ENCODE results near the gene HLA-B. TPM values are rescaled to one million over a fixed set of nuclear protein-coding genes. Genes with fewer than 3 reads are reported as not detected.

HLA-B gene
- total RNA-seq, 1 experiment from 2014 or later, result 192 TPM

GRCh38 chr6:31358302-31358701 is 1.3 kb upstream of the HLA-B start:
- no peak for DNase-seq (ENCODE audit: low read depth, low spot score)
- in situ Hi-C loops (cut with HindIII; ENCODE audit: low pct_unique_long_range_greater_than_20kb, low sequenced_read_pairs), result no loop called here

DNA sequence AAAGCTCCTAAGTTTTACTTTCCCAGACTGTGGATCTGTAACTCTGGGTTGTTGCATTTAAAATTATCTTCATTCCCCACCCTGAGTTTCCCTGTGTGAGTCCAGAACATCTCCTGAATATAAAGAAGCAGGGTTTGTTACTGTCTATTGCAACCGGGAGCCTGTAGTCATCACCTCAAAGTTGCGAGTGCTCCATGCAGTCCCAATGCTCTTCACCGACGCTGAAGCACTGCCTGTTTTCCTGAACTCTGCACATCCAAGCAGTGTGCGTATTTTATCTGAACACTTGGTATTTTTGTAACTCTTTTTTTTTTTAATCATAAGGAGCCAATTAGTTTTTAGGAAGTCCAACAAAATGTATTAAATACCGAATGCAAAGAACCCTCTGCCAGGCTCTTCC is 907 bp upstream of the HLA-B start:
- in situ Hi-C loops (cut with HindIII; ENCODE audit: low pct_unique_long_range_greater_than_20kb, low sequenced_read_pairs), result no loop called here
- no peak for DNase-seq (ENCODE audit: low read depth, low spot score)

GRCh38 chr6:31356216-31356945 is 598 bp downstream of the HLA-B start:
- in situ Hi-C loops (cut with HindIII; ENCODE audit: low pct_unique_long_range_greater_than_20kb, low sequenced_read_pairs), result no loop called here
- no peak for DNase-seq (ENCODE audit: low read depth, low spot score)

DNA sequence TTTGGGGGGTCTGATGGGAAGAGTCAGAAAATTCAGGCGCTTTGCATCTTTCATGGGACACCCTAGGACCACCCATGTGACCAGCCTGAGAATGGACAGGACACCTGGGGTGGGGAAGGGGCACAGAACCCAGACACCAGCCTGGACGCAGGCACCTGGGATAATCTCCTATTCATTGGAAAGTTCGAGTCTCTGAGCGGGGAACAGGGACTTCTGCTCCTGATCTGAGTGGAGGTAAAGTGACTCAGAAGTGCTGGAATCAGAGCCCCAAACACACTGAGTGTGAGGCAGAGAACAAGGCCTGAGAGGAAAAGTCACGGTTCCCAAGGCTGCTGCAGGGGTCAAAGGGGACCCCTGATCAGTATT is 1.4 kb downstream of the HLA-B start:
- no peak for DNase-seq (ENCODE audit: low read depth, low spot score)
- in situ Hi-C loops (cut with HindIII; ENCODE audit: low pct_unique_long_range_greater_than_20kb, low sequenced_read_pairs), result no loop called here

DNA sequence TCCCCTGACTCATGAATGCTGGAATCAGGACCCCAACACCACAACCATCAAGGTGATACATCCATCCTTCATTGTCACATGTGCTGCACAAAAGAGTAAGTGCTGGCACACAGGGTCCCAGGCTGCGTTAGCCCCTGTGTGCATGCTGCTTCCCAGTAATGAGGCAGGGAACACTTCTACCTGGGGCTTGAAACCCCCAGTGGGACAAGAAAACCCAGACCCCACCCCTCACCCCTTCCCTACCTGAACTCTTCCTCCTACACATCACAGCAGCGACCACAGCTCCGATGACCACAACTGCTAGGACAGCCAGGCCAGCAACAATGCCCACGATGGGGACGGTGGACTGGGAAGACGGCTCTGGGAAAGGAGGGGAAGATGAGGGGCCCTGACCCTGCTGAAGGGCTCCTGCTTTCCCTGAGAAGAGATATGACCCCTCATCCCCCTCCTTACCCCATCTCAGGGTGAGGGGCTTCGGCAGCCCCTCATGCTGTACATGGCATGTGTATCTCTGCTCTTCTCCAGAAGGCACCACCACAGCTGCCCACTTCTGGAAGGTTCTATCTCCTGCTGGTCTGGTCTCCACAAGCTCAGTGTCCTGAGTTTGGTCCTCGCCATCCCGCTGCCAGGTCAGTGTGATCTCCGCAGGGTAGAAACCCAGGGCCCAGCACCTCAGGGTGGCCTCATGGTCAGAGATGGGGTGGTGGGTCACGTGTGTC is 2.0 kb downstream of the HLA-B start:
- no peak for DNase-seq (ENCODE audit: low read depth, low spot score)
- in situ Hi-C loops (cut with HindIII; ENCODE audit: low pct_unique_long_range_greater_than_20kb, low sequenced_read_pairs), result no loop called here

DNA sequence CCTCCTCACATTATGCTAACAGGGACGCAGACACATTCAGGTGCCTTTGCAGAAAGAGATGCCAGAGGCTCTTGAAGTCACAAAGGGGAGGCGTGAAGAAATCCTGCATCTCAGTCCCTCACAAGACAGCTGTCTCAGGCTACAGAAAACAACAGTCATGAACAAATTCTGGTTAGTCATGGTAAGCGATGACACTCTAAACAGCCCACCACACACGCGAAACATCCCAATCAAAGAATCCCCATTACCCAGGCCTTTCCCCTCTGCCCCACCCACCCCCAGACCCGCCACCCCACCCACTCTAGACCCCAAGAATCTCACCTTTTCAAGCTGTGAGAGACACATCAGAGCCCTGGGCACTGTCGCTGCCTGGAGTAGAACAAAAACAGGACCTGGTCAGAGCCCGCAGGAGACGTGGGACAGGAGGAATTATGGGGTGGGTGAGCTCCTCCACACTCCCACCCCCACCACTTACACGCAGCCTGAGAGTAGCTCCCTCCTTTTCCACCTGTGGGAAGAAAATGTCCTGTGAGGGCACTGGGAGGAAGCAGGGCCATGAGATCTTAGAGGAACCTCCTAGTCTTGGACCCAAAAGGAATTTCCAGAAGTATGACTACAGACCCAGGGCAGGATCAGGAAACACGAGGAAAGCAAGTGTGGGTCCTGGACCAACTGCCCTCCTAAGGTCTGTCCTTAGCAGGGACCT is 2.7 kb downstream of the HLA-B start:
- no peak for DNase-seq (ENCODE audit: low read depth, low spot score)
- in situ Hi-C loops (cut with HindIII; ENCODE audit: low pct_unique_long_range_greater_than_20kb, low sequenced_read_pairs), result no loop called here

- in situ Hi-C loops (cut with HindIII; ENCODE audit: low pct_unique_long_range_greater_than_20kb, low sequenced_read_pairs), result no loop called here
- no peak for DNase-seq (ENCODE audit: low read depth, low spot score)
Observed at GRCh38 chr6:31353384-31353945, 3.5 kb downstream of the HLA-B start.

DNA sequence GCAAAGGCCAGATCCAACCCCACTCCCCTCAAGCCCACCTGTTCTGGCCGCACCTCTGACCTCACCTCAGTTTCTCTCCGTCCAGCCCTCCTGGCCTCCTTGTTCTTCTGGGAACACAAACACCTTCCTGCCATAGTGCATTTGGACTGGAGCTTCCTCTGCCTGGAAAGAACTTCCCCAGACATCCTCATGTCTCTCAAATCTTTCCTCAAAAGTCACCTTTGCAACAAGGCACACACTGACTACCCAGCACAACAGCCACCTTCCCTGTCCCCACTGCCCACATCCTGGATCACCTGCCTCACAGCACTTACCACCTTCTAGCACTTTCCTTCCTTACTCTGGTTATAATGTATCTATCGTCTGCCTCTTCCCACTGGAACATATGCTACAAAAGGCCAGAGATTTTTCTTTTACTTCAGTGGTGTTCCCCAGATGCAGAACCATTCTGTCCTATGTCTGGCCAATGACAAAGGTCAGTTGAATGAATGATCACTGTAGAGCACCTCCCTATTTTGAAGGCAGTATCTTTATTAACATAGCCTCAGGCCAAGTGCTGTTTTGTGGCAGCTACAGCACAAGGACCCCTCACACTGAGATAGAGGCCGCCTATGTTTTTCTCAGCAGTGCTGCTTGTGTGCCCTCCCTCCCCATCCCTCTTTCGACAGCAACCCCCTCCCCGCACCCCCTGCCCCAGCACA is 4.1 kb downstream of the HLA-B start:
- no peak for DNase-seq (ENCODE audit: low read depth, low spot score)
- in situ Hi-C loops (cut with HindIII; ENCODE audit: low pct_unique_long_range_greater_than_20kb, low sequenced_read_pairs), result no loop called here

GRCh38 chr6:31352310-31352682 is 4.7 kb downstream of the HLA-B start:
- in situ Hi-C loops (cut with HindIII; ENCODE audit: low pct_unique_long_range_greater_than_20kb, low sequenced_read_pairs), result no loop called here
- DNase-seq (ENCODE audit: low read depth, low spot score), result no peak

DNA sequence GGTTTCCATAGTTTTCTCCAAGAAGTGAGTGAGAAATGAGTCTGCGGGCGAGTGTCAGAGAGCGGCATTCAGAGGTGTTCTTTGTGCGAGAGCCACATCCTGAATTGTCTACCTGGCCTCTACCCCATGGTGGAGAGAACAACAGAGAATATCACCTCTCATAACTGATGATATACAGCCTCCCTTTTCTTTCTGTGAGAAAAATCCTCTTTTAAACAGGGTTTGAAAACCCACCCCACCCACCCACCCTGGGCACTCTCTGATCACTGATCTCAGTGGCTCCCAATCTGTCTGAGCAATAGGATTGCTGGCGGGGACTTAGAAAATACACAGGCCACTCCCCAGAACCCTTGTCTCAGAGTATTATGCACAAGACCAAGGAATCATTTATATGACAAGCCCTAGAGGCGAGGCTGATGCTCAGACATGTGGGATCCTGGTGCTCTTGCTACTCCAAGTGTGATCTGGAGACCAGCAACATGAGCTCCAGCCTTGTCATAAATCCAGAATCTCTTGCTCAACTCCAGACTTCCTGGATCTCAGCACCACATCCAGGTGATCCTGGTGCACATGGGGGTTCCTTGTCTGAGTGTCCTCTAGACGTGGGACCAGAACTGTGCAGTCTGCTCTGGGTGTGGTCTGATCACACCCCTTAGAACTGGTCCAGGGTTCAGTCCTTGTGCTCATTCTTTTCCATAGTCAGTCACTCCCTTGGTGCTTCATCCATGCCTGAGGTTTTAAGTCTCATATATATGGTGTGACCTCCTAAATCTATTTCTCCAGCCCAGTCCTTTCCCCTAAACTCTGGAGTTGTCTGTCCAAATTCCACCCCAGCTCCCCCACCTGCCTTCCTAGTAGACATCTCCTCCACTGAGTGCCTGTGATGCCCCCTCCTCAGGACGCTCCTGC is 5.3 kb downstream of the HLA-B start:
- in situ Hi-C loops (cut with HindIII; ENCODE audit: low pct_unique_long_range_greater_than_20kb, low sequenced_read_pairs), result no loop called here
- DNase-seq (ENCODE audit: low read depth, low spot score), result no peak

GRCh38 chr6:31351033-31351380 is 6.0 kb downstream of the HLA-B start:
- in situ Hi-C loops (cut with HindIII; ENCODE audit: low pct_unique_long_range_greater_than_20kb, low sequenced_read_pairs), result no loop called here
- no peak for DNase-seq (ENCODE audit: low read depth, low spot score)

DNA sequence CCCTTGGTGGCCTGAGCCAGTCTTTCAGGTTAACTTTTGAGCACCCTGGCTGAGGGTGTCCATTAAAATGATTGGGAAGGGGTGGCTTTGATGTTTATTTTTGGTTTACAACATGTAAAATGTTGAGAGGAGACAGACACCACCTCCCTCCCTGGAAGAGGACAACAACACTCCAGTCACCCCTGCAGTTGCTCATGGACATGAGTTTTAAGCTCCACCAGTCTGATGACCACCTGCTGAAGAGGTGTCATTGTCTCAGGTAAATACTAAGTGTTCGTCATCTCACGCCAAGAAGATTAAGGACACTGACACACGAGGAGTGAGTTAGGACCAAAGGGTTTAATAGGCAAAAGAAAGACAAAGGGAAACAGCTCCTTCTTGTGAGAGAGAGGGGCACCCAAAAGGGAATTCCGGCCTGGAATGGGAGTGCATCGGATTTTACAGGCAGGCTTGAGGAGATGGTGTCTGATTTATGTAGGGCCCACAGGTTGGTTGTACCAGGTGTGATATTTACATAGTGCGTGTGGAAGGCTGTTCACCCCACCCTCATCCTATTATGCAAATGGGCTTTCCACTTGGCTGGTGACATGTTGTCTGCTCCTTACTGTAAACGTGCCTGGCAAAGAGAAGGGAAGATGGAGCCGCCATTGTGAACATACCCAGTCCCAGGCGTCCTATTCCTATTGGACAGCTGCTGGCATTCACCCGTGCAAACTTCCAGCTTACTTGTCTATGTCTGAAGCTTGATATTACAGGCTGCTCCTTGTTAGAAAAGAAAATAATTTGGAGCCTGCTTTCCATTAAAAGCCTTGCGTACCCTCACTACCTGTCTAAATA is 6.6 kb downstream of the HLA-B start:
- in situ Hi-C loops (cut with HindIII; ENCODE audit: low pct_unique_long_range_greater_than_20kb, low sequenced_read_pairs), result no loop called here

DNA sequence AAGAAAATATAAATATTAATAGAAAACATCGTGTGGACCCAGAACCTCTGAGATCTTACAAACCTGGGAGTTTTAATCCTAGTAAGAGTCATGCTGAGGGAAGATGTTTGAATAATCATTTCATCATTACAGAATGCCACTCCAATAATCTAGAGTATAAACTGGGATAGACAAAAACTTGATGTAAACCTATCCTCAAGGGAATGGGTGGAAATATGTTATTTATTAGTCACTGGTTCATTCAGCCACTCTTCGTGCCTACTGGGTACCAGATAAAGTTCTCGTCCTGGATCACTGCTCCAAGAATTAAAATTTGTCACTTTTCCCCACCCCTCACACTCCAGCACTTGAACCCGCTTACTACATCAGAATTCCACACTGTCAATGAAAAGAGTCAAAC is 7.7 kb downstream of the HLA-B start:
- in situ Hi-C loops (cut with HindIII; ENCODE audit: low pct_unique_long_range_greater_than_20kb, low sequenced_read_pairs), result loop anchor here (25.0 kb wide), 1 partner anchor 112 kb away; no protein-coding TSS in a partner anchor
- DNase-seq (ENCODE audit: low read depth, low spot score), result no peak

More for the DNA sequence above, 6.6 kb downstream of the HLA-B start:
- no peak for DNase-seq (ENCODE audit: low read depth, low spot score)

DNA sequence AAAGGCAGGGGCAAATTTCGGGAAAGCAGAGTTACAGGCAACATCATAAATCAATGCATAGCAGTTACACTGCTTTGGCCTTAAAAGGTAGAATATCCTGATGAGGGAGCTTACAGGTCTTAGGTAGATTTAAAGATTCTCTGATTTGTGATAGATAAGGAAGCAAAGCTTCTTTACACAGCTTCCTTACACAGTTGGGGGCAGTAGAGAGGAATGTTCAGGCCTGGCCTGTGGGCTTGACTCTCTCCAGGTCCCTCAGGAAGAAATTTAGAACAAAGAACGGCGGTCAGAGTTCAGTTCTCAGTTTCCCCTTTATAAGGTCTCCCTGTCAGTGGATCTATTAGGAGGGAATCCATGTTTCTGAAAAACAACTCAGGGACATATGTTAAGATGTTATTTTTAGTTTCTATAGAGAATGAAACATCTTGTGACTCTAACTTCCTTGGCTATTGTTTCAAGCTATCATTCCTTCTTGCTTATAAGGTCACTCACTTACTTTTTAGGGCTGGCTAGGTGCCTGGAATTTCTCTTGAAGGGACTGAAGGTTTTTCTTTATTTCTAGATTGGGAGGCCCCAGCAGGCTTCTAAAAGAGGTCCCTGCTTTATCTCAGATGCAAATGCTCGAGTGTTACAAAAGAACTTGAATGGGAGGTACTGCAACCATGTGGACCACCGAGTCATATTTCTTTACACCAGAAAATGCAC is 11.8 kb downstream of the HLA-B start:
- DNase-seq (ENCODE audit: low read depth, low spot score), result no peak
- in situ Hi-C loops (cut with HindIII; ENCODE audit: low pct_unique_long_range_greater_than_20kb, low sequenced_read_pairs), result loop anchor here (25.0 kb wide), 1 partner anchor 108 kb away; no protein-coding TSS in a partner anchor

DNA sequence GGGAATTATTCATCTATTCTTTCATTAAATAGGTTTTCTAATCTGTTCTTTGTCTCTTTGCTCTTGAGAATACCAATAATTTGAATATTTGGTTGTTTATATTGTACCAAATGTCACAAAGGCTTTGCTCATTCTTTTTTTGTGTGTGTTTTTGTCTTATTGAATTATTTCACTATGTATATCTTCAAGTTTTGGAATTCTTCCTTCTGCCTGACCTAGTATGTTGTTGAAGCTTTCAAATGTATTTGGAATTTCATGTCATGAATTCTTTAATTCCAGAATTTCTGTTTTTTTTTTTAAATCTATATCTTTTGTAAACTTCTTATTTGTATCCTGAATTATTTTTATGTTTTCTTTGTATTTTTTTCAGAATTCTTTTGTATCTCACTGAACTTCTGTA is 16.8 kb downstream of the HLA-B start:
- no peak for DNase-seq (ENCODE audit: low read depth, low spot score)
- in situ Hi-C loops (cut with HindIII; ENCODE audit: low pct_unique_long_range_greater_than_20kb, low sequenced_read_pairs), result loop anchor here (25.0 kb wide), 1 partner anchor 103 kb away; no protein-coding TSS in a partner anchor
